Mesenchymal stem cell (in vitro differentiated cells and primary cell): ENCODE measurements around the gene LIPI.

ENCODE experiments used
- DNase-seq: peaks from one replicate; pipeline ENCODE4 v3.0.0-alpha.2; 2013
- H2AFZ ChIP-seq: one replicate; pipeline ENCODE4 v1.6.1; 2013; ENCODE audit warnings: low read depth, mild to moderate bottlenecking, control low read depth, inconsistent platforms, low read length, moderate library complexity
- H2AK5ac ChIP-seq: 2 replicates; pipeline ENCODE4 v1.6.1; 2013; ENCODE audit warnings: low read length, moderate library complexity, mild to moderate bottlenecking, inconsistent platforms; ENCODE audit not compliant: severe bottlenecking
- H2BK120ac ChIP-seq: one replicate; pipeline ENCODE4 v1.6.1; 2013; ENCODE audit warnings: low read depth, mild to moderate bottlenecking, inconsistent platforms, low read length, moderate library complexity
- H2BK12ac ChIP-seq, 2 experiments: one replicate each; pipeline ENCODE4 v1.6.1; 2013; ENCODE audit warnings: inconsistent platforms in 2 of 2, low read length in 2 of 2, mild to moderate bottlenecking in 2 of 2, moderate library complexity in 2 of 2, control low read depth in 1 of 2
- H2BK15ac ChIP-seq: one replicate; pipeline ENCODE4 v1.6.1; 2013; ENCODE audit warnings: mild to moderate bottlenecking, low read depth, inconsistent platforms; ENCODE audit not compliant: poor library complexity, severe bottlenecking
- H2BK5ac ChIP-seq: 2 replicates; pipeline ENCODE4 v1.6.1; 2013; ENCODE audit warnings: low read depth, mild to moderate bottlenecking, low read length, control low read depth, inconsistent platforms; ENCODE audit not compliant: poor library complexity, severe bottlenecking
- H3K14ac ChIP-seq, 2 experiments: one replicate each; pipeline ENCODE4 v1.6.1; 2013; ENCODE audit warnings: inconsistent platforms in 2 of 2, low read length in 2 of 2, control low read depth in 1 of 2, mild to moderate bottlenecking in 1 of 2, moderate library complexity in 1 of 2
- H3K18ac ChIP-seq, 2 experiments: one replicate each; pipeline ENCODE4 v1.6.1; 2013; ENCODE audit warnings: inconsistent platforms in 2 of 2, low read length in 2 of 2, control low read depth in 1 of 2, low read depth in 1 of 2, mild to moderate bottlenecking in 1 of 2
- H3K23ac ChIP-seq, 2 experiments: one replicate each; pipeline ENCODE4 v1.6.1; 2013; ENCODE audit warnings: inconsistent platforms in 2 of 2, low read length in 2 of 2, mild to moderate bottlenecking in 2 of 2, moderate library complexity in 2 of 2, control low read depth in 1 of 2
- H3K27ac ChIP-seq: 2 replicates; pipeline ENCODE4 v1.5.1; 2013; ENCODE audit warnings: mild to moderate bottlenecking, moderate library complexity, low read length, control low read depth, inconsistent platforms; ENCODE audit not compliant: poor library complexity, severe bottlenecking
- H3K27me3 ChIP-seq, 2 experiments: 2 replicates each; pipeline versions ENCODE4 v1.6.1 to v1.7.0; 2013; ENCODE audit warnings: low read length in 2 of 2, mild to moderate bottlenecking in 2 of 2, moderate library complexity in 2 of 2, control low read depth in 1 of 2, inconsistent platforms in 1 of 2; ENCODE audit not compliant: control insufficient read depth in 1 of 2, insufficient read depth in 1 of 2
- H3K36me3 ChIP-seq, 2 experiments: 2 replicates each; pipeline versions ENCODE4 v1.6.1 to v1.7.0; 2013; ENCODE audit warnings: low read length in 2 of 2, control low read depth in 1 of 2, inconsistent platforms in 1 of 2, low read depth in 1 of 2, mild to moderate bottlenecking in 1 of 2; ENCODE audit not compliant: insufficient read depth in 2 of 2, control insufficient read depth in 1 of 2
- H3K4ac ChIP-seq, 2 experiments: one replicate each; pipeline ENCODE4 v1.6.1; 2013; ENCODE audit warnings: inconsistent platforms in 2 of 2, low read length in 2 of 2, mild to moderate bottlenecking in 2 of 2, moderate library complexity in 2 of 2, control low read depth in 1 of 2, low read depth in 1 of 2
- H3K4me1 ChIP-seq: 2 replicates; pipeline ENCODE4 v1.6.1; 2013; ENCODE audit warnings: low read depth, low read length, control low read depth; ENCODE audit not compliant: control insufficient read depth, insufficient read depth
- H3K4me2 ChIP-seq: 2 replicates; pipeline ENCODE4 v1.6.1; 2013; ENCODE audit warnings: low read length, mild to moderate bottlenecking, inconsistent platforms; ENCODE audit not compliant: poor library complexity, severe bottlenecking
- H3K4me3 ChIP-seq, 2 experiments: 2 replicates each; pipeline versions ENCODE4 v1.5.1 to v1.7.0; 2013; ENCODE audit warnings: low read length in 2 of 2, mild to moderate bottlenecking in 2 of 2, control low read depth in 1 of 2, low read depth in 1 of 2; ENCODE audit not compliant: insufficient read depth in 1 of 2
- H3K79me1 ChIP-seq: replicated peaks from 2 replicates; pipeline ENCODE4 v1.6.1; 2013; ENCODE audit warnings: mild to moderate bottlenecking, control low read depth, low read length, inconsistent platforms; ENCODE audit not compliant: poor library complexity, severe bottlenecking
- H3K9ac ChIP-seq: 2 replicates; pipeline ENCODE4 v1.7.0; 2013; ENCODE audit warnings: mild to moderate bottlenecking, low read length, moderate library complexity
- H3K9me3 ChIP-seq: 2 replicates; pipeline ENCODE4 v1.7.0; 2013; ENCODE audit warnings: mild to moderate bottlenecking, low read length; ENCODE audit not compliant: control insufficient read depth
- H4K8ac ChIP-seq: one replicate; pipeline ENCODE4 v1.6.1; 2013; ENCODE audit warnings: inconsistent platforms, mild to moderate bottlenecking, low read length, moderate library complexity
- H4K91ac ChIP-seq: one replicate; pipeline ENCODE4 v1.6.1; 2013; ENCODE audit warnings: mild to moderate bottlenecking, low read length, inconsistent platforms
- WGBS: methylation state at CpG from one replicate; pipeline ENCODE4 v1.1.7; 2013; ENCODE audit warnings: mixed read lengths; 5-methylcytosine and 5-hydroxymethylcytosine counted together

Gene LIPI

DNA sequence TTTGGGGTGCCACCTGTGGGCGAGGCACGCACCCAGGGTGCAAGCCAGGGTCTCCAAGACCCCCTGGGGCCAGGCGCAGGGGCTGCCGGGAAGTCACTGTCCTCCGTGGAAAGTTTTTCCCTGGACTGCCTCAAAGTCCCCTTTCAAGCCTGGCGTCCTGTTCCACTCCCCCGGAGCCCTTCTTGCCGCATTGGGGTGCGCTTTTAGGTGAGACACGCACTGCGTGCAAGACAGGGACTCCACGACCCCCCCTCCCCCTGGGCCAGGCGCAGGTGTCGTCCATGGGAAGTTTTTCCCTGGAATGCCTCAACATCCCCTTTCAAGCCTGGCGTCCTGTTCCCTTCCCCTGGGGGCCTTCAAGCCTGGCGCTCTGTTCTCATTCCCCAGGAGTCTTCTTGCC lies 137.1 kb downstream of the LIPI start:
- H2BK12ac ChIP-seq: no peak overlapping the region
- no peak overlapping the region for H3K18ac ChIP-seq
- H3K9me3 ChIP-seq: no peaks in the 10 kb centered on the region
- H2AK5ac ChIP-seq: no peak overlapping the region
- WGBS: 97% methylated on average over 16 of the region's 16 CpGs
- no peak overlapping the region for H4K91ac ChIP-seq
- no peak overlapping the region for H3K27ac ChIP-seq
- H3K79me1 ChIP-seq: peaks cover 4% of the 10 kb centered on the region
- no peak overlapping the region for H2AFZ ChIP-seq
- no peaks in the 10 kb centered on the region for H3K27me3 ChIP-seq
- no peak for DNase-seq
- no peak overlapping the region for H3K4ac ChIP-seq
- peaks cover 0 to 25% of the 10 kb centered on the region in 2 experiments for H3K36me3 ChIP-seq
- H3K4me1 ChIP-seq: no peaks in the 10 kb centered on the region
- no peak overlapping the region for H3K23ac ChIP-seq
- H3K9ac ChIP-seq: no peak overlapping the region
- no peak overlapping the region for H3K4me2 ChIP-seq
- H2BK5ac ChIP-seq: no peak overlapping the region
- no peak overlapping the region for H2BK15ac ChIP-seq
- H3K4me3 ChIP-seq: no peak overlapping the region
- no peak overlapping the region for H4K8ac ChIP-seq
- no peak overlapping the region for H2BK120ac ChIP-seq
- no peak overlapping the region for H3K14ac ChIP-seq

DNA sequence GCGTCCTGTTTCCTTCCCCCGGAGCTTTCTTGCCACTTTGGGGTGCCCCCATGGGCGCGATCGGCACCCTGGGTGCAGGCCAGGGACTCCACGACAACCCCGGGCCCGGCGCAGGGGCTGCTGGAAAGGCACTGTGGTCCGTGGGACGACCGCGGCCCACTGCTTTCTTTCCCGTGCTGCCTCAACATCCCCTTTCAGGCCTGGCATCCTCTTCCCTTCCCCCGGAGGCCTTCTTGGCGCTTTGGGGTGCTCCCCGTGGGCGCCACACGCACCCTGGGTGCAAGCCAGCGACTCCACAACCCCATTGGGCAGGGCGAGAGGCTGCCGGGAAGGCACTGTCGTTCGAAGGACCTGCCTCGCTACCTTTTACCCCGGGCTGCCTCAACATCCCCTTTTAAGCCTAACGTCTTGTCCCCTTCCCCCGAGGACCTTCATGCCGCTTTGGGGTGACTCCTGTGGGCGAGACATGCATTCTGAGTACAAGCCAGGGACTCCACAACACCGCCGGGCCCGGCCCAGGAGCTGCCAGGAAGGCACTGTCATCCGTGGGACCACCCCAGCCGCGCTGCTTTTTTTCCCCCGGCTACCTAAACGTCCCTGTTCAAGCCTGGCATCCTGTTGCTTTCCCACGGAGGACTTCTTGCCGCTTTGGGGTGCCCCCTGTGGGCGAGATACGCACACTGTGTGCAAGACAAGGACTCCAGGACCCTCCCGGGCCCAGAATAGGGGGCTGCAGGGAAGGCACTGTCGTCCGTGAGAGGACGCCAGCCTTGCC lies 137.8 kb downstream of the LIPI start:
- WGBS: 95% methylated on average over 42 of the region's 46 CpGs
- DNase-seq: no peak
- Histone ChIP-seq H3K4me3 (no peak overlapping the region), H3K36me3 (peaks cover 0 to 25% of the 10 kb centered on the region in 2 experiments), H2BK120ac (no peak overlapping the region), H4K91ac (no peak overlapping the region), H3K27ac (no peak overlapping the region), H3K14ac (no peak overlapping the region), H4K8ac (no peak overlapping the region), H3K4me1 (no peaks in the 10 kb centered on the region), H2BK12ac (no peak overlapping the region), H2BK15ac (no peak overlapping the region), H2BK5ac (no peak overlapping the region), H3K23ac (no peak overlapping the region), H3K9ac (no peak overlapping the region), H3K27me3 (no peaks in the 10 kb centered on the region), H3K79me1 (peaks cover 4% of the 10 kb centered on the region), H3K4me2 (no peak overlapping the region), H2AFZ (no peak overlapping the region), H3K9me3 (no peaks in the 10 kb centered on the region), H3K4ac (no peak overlapping the region), H3K18ac (no peak overlapping the region), H2AK5ac (no peak overlapping the region)

DNA sequence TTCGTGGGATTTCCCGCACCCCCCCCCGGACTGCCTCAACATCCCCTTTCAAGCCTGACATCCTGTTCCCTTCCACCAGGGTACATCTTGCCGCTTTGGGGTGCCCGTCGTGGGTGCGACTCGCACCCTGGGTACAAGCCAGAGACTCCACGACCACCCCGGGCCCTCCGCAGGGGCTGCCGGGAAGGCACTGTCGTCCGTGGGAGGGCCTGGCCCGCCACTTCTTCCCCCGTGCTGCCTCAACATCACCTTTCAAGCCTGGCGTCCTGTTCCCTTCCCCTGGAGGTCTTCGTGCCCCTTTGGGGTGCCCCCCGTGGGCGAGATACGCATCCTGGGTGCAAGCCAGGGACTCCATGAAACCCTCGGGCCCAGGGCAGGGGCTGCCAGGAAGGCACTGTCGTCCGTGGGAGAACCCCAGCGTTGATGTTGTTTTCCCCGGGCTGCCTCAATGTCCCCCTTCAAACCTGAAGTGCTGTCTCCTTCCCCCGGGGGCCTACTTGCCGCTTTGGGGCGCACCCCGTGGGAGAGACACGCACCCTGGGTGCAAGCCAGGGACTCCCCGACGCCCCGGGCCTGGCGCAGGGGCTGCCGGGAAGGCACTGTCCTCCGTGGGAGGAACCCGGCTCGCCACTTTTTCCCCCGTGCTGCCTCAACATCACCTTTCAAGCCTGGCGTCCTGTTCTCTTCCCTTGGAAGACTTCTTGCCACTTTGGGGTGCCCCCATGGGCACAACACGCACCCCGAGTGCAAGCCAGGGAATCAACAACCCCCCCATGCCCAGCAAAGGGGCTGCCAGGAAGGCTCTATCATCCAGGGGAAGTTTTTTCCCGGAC lies 138.6 kb downstream of the LIPI start:
- Histone ChIP-seq H3K18ac (no peak overlapping the region), H3K4me1 (no peaks in the 10 kb centered on the region), H3K36me3 (peaks cover 0 to 25% of the 10 kb centered on the region in 2 experiments), H3K27me3 (no peaks in the 10 kb centered on the region), H2BK12ac (no peak overlapping the region), H3K4me3 (no peak overlapping the region), H3K14ac (no peak overlapping the region), H2BK120ac (no peak overlapping the region), H3K23ac (no peak overlapping the region), H3K4ac (no peak overlapping the region), H3K9ac (no peak overlapping the region), H2AK5ac (no peak overlapping the region), H4K91ac (no peak overlapping the region), H2BK5ac (no peak overlapping the region), H2BK15ac (no peak overlapping the region), H4K8ac (no peak overlapping the region), H3K9me3 (no peaks in the 10 kb centered on the region), H3K27ac (no peak overlapping the region), H2AFZ (no peak overlapping the region), H3K4me2 (no peak overlapping the region), H3K79me1 (peaks cover 4% of the 10 kb centered on the region)
- WGBS: 97% methylated on average over 44 of the region's 44 CpGs
- DNase-seq: no peak

DNA sequence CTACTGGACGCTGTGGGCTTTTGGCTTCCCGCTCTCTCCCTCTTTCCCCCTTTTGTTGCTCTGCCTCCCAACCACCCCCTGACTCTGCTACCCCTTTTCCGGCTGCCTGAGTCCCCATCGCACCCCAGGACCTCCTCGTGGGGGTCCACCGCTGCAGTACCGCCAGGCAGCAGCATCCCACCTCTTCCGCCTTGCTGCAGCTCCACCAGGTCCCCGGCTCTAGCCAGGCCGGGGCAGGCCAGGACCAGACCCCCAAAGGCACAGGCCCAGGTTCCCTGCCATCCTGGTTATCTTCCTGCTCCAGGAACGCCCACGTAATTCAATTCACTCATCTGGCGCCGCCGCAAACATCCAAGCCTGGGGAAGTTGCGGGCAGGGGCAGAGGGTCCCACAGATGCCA lies 139.8 kb downstream of the LIPI start:
- peaks cover 0 to 25% of the 10 kb centered on the region in 2 experiments for H3K36me3 ChIP-seq
- no peak overlapping the region for H3K23ac ChIP-seq
- H3K9ac ChIP-seq: no peak overlapping the region
- no peak overlapping the region for H4K91ac ChIP-seq
- WGBS: 97% methylated on average over 16 of the region's 16 CpGs
- H3K4me2 ChIP-seq: no peak overlapping the region
- H2BK12ac ChIP-seq: no peak overlapping the region
- no peak overlapping the region for H3K4ac ChIP-seq
- H3K18ac ChIP-seq: no peak overlapping the region
- no peak overlapping the region for H3K4me3 ChIP-seq
- no peaks in the 10 kb centered on the region for H3K27me3 ChIP-seq
- no peak overlapping the region for H3K14ac ChIP-seq
- H2AFZ ChIP-seq: no peak overlapping the region
- no peak overlapping the region for H2BK5ac ChIP-seq
- no peak overlapping the region for H3K27ac ChIP-seq
- no peak overlapping the region for H2BK120ac ChIP-seq
- H3K79me1 ChIP-seq: peaks cover 4% of the 10 kb centered on the region
- no peaks in the 10 kb centered on the region for H3K4me1 ChIP-seq
- no peak for DNase-seq
- no peaks in the 10 kb centered on the region for H3K9me3 ChIP-seq
- H2AK5ac ChIP-seq: no peak overlapping the region
- H4K8ac ChIP-seq: no peak overlapping the region
- H2BK15ac ChIP-seq: no peak overlapping the region
